Stimulated activated CD8-positive, alpha-beta memory T cell treated with anti-CD3 and anti-CD28 coated beads, Interleukin-15, amount 100 ng/mL, for 24 hours (primary cell): Measurements from ENCODE around the gene IQGAP2.
A peak's percentile ranks its signal among the peaks of the same experiment; 100 is the strongest.
"Not testable (repeated sequence)": the region's sequence is repeated elsewhere in the genome, so short reads cannot be mapped to it uniquely, and the experiment has no call there.

Experiments used
- DNase-seq: peaks from one replicate; pipeline ENCODE4 v3.0.0-alpha.2; 2020; ENCODE audit warnings: low read depth

Gene IQGAP2, protein sequence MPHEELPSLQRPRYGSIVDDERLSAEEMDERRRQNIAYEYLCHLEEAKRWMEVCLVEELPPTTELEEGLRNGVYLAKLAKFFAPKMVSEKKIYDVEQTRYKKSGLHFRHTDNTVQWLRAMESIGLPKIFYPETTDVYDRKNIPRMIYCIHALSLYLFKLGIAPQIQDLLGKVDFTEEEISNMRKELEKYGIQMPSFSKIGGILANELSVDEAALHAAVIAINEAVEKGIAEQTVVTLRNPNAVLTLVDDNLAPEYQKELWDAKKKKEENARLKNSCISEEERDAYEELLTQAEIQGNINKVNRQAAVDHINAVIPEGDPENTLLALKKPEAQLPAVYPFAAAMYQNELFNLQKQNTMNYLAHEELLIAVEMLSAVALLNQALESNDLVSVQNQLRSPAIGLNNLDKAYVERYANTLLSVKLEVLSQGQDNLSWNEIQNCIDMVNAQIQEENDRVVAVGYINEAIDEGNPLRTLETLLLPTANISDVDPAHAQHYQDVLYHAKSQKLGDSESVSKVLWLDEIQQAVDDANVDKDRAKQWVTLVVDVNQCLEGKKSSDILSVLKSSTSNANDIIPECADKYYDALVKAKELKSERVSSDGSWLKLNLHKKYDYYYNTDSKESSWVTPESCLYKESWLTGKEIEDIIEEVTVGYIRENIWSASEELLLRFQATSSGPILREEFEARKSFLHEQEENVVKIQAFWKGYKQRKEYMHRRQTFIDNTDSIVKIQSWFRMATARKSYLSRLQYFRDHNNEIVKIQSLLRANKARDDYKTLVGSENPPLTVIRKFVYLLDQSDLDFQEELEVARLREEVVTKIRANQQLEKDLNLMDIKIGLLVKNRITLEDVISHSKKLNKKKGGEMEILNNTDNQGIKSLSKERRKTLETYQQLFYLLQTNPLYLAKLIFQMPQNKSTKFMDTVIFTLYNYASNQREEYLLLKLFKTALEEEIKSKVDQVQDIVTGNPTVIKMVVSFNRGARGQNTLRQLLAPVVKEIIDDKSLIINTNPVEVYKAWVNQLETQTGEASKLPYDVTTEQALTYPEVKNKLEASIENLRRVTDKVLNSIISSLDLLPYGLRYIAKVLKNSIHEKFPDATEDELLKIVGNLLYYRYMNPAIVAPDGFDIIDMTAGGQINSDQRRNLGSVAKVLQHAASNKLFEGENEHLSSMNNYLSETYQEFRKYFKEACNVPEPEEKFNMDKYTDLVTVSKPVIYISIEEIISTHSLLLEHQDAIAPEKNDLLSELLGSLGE (N-terminal part only)

DNA sequence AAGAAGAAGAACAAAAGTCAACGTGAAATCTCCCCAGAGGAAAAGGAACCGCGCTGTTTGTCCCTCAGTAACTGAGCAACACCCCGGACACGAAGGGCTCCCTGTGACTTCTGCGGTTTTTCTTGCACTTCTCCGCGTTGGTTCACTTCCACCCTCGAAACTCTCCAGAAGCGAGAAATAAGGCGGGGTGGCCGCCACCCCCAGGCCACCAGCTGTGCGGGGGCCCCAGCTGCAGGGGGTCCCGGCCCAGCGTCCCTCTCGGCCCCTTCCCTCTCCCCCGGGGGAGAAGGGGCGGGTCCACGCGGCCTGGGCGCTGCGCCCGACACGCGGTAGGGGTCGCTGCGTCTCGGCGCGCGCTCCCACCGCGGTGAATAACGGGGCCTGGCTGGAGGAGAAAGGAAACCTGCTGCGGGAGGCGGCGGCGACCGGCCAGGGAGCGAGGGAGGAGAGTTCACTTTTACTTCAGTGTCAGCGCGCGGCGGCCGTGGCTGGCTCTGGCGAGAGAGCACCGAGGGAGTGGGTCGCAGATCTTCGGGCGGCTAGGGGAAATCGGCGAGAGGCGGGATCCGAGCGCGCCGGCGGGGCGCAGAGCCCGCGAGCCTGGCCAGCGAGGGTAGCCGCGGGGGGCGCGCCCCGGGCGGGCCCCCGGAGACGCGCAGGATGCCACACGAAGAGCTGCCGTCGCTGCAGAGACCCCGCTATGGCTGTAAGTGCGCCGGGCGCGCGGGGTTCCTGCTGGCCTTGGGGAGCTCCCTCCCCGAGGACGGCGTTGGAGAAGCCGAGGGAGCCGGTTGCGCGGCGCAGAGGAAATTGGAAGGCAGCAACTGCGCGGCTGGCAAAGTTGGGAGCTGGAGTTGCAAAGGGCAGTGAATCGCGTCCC is at the start of gene IQGAP2:
Gene IQGAP2 (plus strand): TSS at position 400 of the 880 bp plus-strand sequence. CDS start 261 bp downstream, at position 661.
- DNase-seq, result peak; percentile 58

- no peak for DNase-seq
Measured at GRCh38 chr5:76356887-76357286, 46.2 kb upstream of the IQGAP2 start.

DNA sequence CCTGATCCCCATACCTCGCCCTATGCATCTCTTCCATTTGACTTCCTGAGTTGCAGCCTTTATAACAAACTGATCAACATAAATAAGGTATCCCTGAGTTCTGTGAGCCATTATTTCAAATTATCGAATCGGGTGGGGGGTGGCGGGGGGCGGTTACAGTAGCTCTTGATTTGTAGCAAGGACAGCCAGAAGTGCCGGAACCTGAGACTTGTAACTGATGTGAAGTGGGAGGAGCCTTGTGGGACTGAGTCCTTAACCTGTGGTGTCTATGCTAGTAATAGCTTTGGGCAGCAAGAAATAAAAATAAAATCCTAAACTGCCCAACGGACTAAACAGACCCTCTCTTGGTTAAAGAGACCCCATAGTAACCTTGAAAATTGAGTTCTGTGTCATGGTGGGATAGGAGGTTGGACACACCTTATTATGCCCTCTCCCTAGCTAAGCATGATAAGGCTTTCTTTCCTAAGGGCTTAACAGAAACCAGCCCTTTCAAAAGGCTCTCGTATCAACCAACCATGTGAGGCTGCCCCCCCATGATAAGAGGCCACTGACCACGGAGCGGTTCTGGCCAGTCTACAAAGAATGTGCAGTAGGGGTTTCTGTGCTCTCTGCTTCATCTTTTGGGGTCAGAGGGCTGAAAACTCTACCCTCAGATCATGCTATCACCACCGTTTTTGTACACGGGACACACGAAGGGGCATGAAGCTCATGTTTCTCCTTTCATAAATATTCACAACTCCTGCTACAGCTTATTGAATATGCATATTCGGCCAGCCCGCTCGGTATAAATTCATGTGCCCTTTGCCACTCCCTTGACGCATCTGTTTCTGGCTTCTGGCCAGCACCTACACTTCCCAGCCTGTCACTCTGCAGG is 39.5 kb upstream of the IQGAP2 start:
- DNase-seq, result no peak

- DNase-seq, result no peak
Measured at GRCh38 chr5:76364226-76364589, 38.9 kb upstream of the IQGAP2 start.

GRCh38 chr5:76365561-76365960 is 37.5 kb upstream of the IQGAP2 start:
- DNase-seq, result no peak

GRCh38 chr5:76366596-76366995 is 36.5 kb upstream of the IQGAP2 start:
- no peak for DNase-seq

GRCh38 chr5:76367623-76368371 is 35.3 kb upstream of the IQGAP2 start:
- DNase-seq, result no peak

- no peak for DNase-seq
Measured at GRCh38 chr5:76368941-76369340, 34.1 kb upstream of the IQGAP2 start.

- not testable (repeated sequence) for DNase-seq
Measured at GRCh38 chr5:76369668-76370067, 33.4 kb upstream of the IQGAP2 start.

- DNase-seq, result no peak
Measured at GRCh38 chr5:76371960-76372322, 31.1 kb upstream of the IQGAP2 start.

- no peak for DNase-seq
Measured at GRCh38 chr5:76372323-76373054, 30.6 kb upstream of the IQGAP2 start.

DNA sequence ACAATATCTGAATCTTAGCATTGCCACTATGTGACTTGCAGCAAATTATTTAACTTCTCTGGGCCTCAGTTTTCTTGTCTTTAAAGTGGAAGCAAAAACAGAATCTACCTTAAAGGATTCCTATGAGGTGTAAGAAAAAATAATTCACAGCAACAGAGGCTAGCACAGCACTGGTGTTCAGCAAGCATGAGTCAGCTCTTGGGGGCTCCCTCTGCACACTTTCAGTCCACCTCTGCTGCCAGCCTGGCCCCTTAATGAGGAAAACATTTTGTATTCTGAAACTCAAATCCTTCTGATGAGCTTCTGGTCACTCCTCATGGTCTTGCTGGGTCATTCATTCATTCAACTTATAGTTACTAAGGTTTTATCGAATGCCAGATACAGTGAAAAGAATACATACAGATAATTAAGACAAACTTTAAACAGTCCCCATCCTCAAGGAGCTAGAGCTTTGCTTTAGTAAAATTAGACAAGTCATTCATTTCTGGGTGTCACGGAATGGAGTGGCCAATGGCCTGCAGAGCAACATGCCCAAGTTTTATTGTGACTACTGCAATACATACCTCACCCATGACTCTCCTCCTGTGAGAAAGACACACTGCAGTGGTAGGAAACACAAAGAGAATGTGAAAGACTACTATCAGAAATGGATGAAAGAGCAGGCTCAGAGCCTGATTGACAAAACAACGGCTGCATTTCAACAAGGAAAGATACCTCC is 26.8 kb upstream of the IQGAP2 start:
- DNase-seq, result no peak

GRCh38 chr5:76376866-76377230 is 26.2 kb upstream of the IQGAP2 start:
- DNase-seq, result no peak

DNA sequence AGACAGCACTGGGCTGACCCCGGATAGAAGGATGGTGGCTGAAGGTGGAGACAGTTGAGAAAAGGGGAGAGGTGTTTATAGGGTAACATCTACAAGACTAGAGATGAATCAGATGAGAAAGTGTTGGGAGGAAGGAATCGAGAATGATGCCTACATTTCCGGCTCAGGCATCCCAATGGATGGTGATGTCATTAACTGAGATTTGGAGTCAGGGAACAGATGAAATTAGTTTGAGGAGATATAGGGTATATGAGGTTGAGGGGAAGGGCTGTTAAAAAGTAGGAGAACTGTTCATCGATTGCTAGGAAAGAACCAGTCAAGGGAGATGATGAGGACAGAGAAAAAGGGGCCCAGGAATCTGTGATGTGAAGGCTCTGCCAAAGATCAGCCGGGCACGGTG is 24.7 kb upstream of the IQGAP2 start:
- DNase-seq, result no peak

- DNase-seq, result no peak
Measured at GRCh38 chr5:76379316-76379715, 23.8 kb upstream of the IQGAP2 start.

DNA sequence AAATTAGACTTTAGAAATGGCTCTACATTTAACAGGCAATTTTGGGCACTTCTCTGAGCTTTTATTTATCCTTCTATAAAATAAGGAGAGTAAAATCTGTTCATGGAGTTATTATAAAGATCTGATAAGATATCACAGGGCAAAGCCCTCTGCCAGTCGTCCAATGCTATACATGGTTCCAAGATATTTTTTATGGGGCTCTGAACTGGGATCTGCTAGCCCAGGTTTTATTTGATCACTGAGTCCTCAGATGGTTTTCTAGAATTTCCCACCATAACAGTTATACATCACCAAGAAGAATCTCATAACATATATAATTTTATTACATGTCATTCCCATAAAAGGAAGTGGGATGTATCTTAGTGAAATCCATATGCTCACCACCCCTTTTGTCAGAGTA is 23.2 kb upstream of the IQGAP2 start:
- no peak for DNase-seq

DNA sequence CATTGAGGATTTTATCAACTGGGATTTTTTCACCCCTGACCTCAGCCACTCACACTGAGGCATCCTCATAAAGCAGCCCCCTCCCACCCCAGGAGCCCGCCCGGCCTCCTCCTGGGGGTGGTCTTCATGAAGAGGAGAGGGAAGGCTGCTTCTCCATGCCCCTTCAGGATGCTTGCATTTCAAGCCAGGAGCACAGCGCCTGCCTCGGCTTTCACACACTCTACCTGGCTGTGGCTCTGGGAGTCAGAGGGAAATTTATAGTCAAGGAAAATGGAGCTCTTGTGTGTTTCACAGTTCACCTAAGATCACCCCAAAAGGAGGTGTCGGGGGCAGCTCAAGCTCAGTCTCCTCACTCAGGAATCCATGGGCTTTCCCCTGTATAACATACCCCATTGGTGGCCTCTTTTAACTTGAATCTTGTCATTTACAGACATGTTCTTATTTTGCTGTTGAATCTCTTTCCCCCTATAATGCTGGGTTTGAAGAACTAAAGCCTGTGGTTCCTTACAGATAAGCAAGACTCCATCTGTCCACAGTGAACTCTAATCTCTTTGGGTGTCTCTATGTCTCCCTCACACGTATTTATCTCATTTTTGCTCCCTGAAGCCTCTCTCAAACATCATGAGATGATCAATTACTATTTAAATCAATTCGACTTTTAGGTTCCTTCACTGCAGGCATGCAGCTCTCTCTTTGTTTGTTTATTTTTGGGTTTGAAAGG is 22.6 kb upstream of the IQGAP2 start:
- DNase-seq, result no peak
